CD4-positive, alpha-beta T cell (primary cell): Measurements from ENCODE around the gene HACD4. TPM values are rescaled to one million over a fixed set of nuclear protein-coding genes. Genes with fewer than 3 reads are reported as not detected.

Experiments
- ATAC-seq: fragments of 200-7000 bp; cut with Tn5 transposase; one replicate; pipeline ENCODE4 v1.10.0; 2022; ENCODE audit warnings: mild to moderate bottlenecking; ENCODE audit not compliant: poor library complexity
- CTCF ChIA-PET: fragments of 350-600 bp; sonication (Branson Sonifier 250); formaldehyde crosslinking; loops from one replicate; lab custom pipeline; 2021; ENCODE audit warnings: antibody characterized with exemption, inconsistent platforms; lab: Charles Lee
- POLR2A ChIA-PET: fragments of 350-600 bp; sonication (Branson Sonifier 250); formaldehyde crosslinking; loops from one replicate; lab custom pipeline; 2021; ENCODE audit warnings: antibody characterized with exemption, inconsistent platforms; lab: Charles Lee
- DNase-seq, 14 experiments: peaks; one replicate each; pipeline ENCODE4 v3.0.0-alpha.2; 2013 to 2020; ENCODE audit warnings: mixed read lengths in 2 of 14
- H3K27ac ChIP-seq, 2 donors: one replicate each; pipeline versions ENCODE4 v1.5.1 to v1.7.0; 2013; ENCODE audit warnings: low read length in 2 of 2, low read depth in 1 of 2, mild to moderate bottlenecking in 1 of 2
- H3K27me3 ChIP-seq, 2 experiments: 1 replicate in 1 of 2; 2 replicates in 1 of 2; pipeline versions ENCODE4 v1.6.1 to v1.7.0; 2013; ENCODE audit warnings: low read length in 2 of 2, control low read depth in 1 of 2, mild to moderate bottlenecking in 1 of 2, moderate library complexity in 1 of 2; ENCODE audit not compliant: insufficient read depth in 2 of 2, control insufficient read depth in 1 of 2
- H3K36me3 ChIP-seq: one replicate; pipeline ENCODE4 v1.6.1; 2013; ENCODE audit warnings: low read length, control low read depth; ENCODE audit not compliant: insufficient read depth
- H3K4me1 ChIP-seq: one replicate; pipeline ENCODE4 v1.6.1; 2013; ENCODE audit warnings: low read length, control low read depth; ENCODE audit not compliant: insufficient read depth
- H3K4me3 ChIP-seq: one replicate; pipeline ENCODE4 v1.5.1; 2013; ENCODE audit warnings: mild to moderate bottlenecking, low read length, moderate library complexity
- H3K9me3 ChIP-seq, 2 experiments: 1 replicate in 1 of 2; 2 replicates in 1 of 2; pipeline versions ENCODE4 v1.6.1 to v1.7.0; 2013; ENCODE audit warnings: low read length in 2 of 2, mild to moderate bottlenecking in 2 of 2, control low read depth in 1 of 2, moderate library complexity in 1 of 2; ENCODE audit not compliant: control insufficient read depth in 1 of 2, insufficient read depth in 1 of 2
- H3K27ac Mint-ChIP-seq: one replicate; pipeline ENCODE4 v1.8.0; 2020; ENCODE audit warnings: mixed read lengths
- H3K27me3 Mint-ChIP-seq: one replicate; pipeline ENCODE4 v1.8.0; 2021; ENCODE audit warnings: mixed read lengths
- H3K36me3 Mint-ChIP-seq: one replicate; pipeline ENCODE4 v1.8.0; 2021; ENCODE audit warnings: low read depth, mixed read lengths
- H3K4me1 Mint-ChIP-seq: one replicate; pipeline ENCODE4 v1.8.0; 2021; ENCODE audit warnings: low read depth, mixed read lengths
- H3K4me3 Mint-ChIP-seq: one replicate; pipeline ENCODE4 v1.8.0; 2020; ENCODE audit warnings: mild to moderate bottlenecking, mixed read lengths
- H3K9me3 Mint-ChIP-seq: one replicate; pipeline ENCODE4 v1.8.0; 2020; ENCODE audit warnings: mixed read lengths
- CTCF ChIP-seq: fragments of 200-600 bp; IDR thresholded peaks from one replicate; pipeline ENCODE4 v1.8.0; 2022; ENCODE audit warnings: antibody characterized with exemption, mild to moderate bottlenecking
- intact Hi-C, 2 experiments: fragments of 100-400 bp; cut with DNase I in 1 of 2; cut with micrococcal nuclease in 1 of 2; formaldehyde crosslinking; loops; one replicate each; pipeline versions ENCODE4 v1.15.1 to v1.9.0; 2023 to 2025; cut with DNase I, micrococcal nuclease
- total RNA-seq, 174 experiments: library from RNA in 2 of 174; stranded (reverse) in 2 of 174; gene quantifications; one replicate each; pipeline ENCODE4 v1.2.3 and lab custom pipeline; 2021 to 2026

Gene HACD4
- total RNA-seq, 2 experiments from 2014 or later = 5.9 to 6.5 TPM

GRCh38 chr9:20985851-20986600 is 45.4 kb downstream of the HACD4 start:
- peaks cover 3% of the 10 kb centered on the region for H3K4me1 ChIP-seq
- H3K27ac ChIP-seq = no peak overlapping the region
- H3K9me3 Mint-ChIP-seq = no peaks in the 10 kb centered on the region
- no peaks in the 10 kb centered on the region for H3K4me1 Mint-ChIP-seq
- TF ChIP-seq CTCF = no peak
- DNase-seq (no peak), ATAC-seq (no peak)
- no peak overlapping the region for H3K4me3 Mint-ChIP-seq
- H3K27me3 ChIP-seq = no peaks in the 10 kb centered on the region
- intact Hi-C loops = no loop called here
- no peak overlapping the region for H3K4me3 ChIP-seq
- H3K36me3 Mint-ChIP-seq = peaks cover 79% of the 10 kb centered on the region
- POLR2A ChIA-PET = no interaction called here
- CTCF ChIA-PET = no interaction called here
- no peaks in the 10 kb centered on the region for H3K27me3 Mint-ChIP-seq
- H3K9me3 ChIP-seq = no peaks in the 10 kb centered on the region
- H3K36me3 ChIP-seq = peaks cover 21% of the 10 kb centered on the region
- H3K27ac Mint-ChIP-seq = no peak overlapping the region

GRCh38 chr9:20984506-20984905 is 46.9 kb downstream of the HACD4 start:
- H3K27me3 ChIP-seq = no peaks in the 10 kb centered on the region
- no peaks in the 10 kb centered on the region for H3K9me3 Mint-ChIP-seq
- no peaks in the 10 kb centered on the region for H3K27me3 Mint-ChIP-seq
- H3K4me3 ChIP-seq = no peak overlapping the region
- no peaks in the 10 kb centered on the region for H3K4me1 ChIP-seq
- ChIA-PET CTCF (interaction anchor here (1.0 kb wide), 1 partner anchor 17 kb away, joined by 3 read pairs; no protein-coding TSS in a partner anchor), POLR2A (no interaction called here)
- H3K36me3 Mint-ChIP-seq = peaks cover 73% of the 10 kb centered on the region
- no peak overlapping the region for H3K27ac Mint-ChIP-seq
- no peak for TF ChIP-seq CTCF
- no peaks in the 10 kb centered on the region for H3K9me3 ChIP-seq
- ATAC-seq (no peak), DNase-seq (no peak)
- intact Hi-C loops = no loop called here
- no peaks in the 10 kb centered on the region for H3K4me1 Mint-ChIP-seq
- peaks cover 13% of the 10 kb centered on the region for H3K36me3 ChIP-seq
- H3K4me3 Mint-ChIP-seq = no peak overlapping the region
- H3K27ac ChIP-seq = no peak overlapping the region

- CTCF ChIA-PET = no interaction called here
- H3K4me1 ChIP-seq = no peaks in the 10 kb centered on the region
- no peak overlapping the region for H3K27ac ChIP-seq
Observed at GRCh38 chr9:20981486-20981885, 50.0 kb downstream of the HACD4 start.

More at GRCh38 chr9:20981486-20981885, 50.0 kb downstream of the HACD4 start:
- POLR2A ChIA-PET = interaction anchor here (1.5 kb wide), 1 partner anchor 10 kb away, joined by 3 read pairs; no protein-coding TSS in a partner anchor
- intact Hi-C loops = no loop called here
- H3K4me3 Mint-ChIP-seq = no peak overlapping the region
- H3K9me3 Mint-ChIP-seq = no peaks in the 10 kb centered on the region
- ATAC-seq (no peak), DNase-seq (no peak)
- no peak overlapping the region for H3K27ac Mint-ChIP-seq
- Histone ChIP-seq H3K36me3 (peaks cover 15% of the 10 kb centered on the region), H3K27me3 (no peaks in the 10 kb centered on the region), H3K9me3 (no peaks in the 10 kb centered on the region), H3K4me3 (no peak overlapping the region)
- H3K4me1 Mint-ChIP-seq = no peaks in the 10 kb centered on the region
- TF ChIP-seq CTCF = no peak
- H3K36me3 Mint-ChIP-seq = peaks cover 70% of the 10 kb centered on the region
- no peaks in the 10 kb centered on the region for H3K27me3 Mint-ChIP-seq
